Activated CD8-positive, alpha-beta memory T cell treated with anti-CD3 and anti-CD28 coated beads for 48 hours (primary cell): Measurements from ENCODE around the gene TSPAN9.

Source experiments
- DNase-seq, 3 experiments: peaks; one replicate each; pipeline ENCODE4 v3.0.0-alpha.2; 2020; ENCODE audit warnings: low read depth in 2 of 3, low spot score in 2 of 3

TSPAN9 gene

DNA sequence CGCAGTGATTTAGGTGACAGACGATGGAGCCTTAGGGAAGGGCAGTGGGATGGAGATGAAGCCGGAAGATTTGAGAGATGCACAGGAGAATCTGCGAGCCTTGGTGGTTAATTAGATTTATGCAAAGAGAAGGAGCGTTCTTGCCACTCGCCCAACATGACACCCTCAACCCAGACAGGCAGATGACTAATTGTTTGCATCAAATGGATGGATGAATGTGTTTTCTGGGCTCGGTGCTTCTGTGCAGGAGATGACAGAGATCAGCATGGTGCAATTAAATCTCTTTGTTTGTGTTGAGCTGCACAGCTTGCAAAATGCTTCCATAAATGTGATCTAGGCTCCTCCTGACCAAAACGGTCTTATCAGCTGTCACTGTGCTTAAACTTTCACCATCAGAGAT, 211.5 kb downstream of the TSPAN9 start:
- DNase-seq, result no peak

DNA sequence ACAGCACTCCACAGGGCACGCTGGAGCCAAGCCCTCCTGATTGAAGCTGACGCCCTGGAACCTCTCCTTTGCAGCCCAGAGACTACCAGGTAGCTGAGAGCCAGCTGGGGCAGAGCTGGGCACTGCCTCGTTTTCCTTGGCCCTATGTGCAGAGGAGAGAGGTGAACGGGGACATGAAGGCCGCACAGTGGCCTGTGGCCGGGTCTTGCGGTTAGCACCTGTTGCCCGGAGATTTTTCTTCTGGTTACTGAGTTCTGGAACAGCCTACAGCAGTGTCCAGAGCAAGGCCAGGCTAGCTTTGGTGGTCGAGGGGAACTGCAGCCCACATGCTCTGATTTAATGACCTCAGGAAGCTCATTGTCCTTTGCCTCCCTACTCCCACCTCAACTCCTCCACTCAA, 212.5 kb downstream of the TSPAN9 start:
- DNase-seq, result no peak

DNA sequence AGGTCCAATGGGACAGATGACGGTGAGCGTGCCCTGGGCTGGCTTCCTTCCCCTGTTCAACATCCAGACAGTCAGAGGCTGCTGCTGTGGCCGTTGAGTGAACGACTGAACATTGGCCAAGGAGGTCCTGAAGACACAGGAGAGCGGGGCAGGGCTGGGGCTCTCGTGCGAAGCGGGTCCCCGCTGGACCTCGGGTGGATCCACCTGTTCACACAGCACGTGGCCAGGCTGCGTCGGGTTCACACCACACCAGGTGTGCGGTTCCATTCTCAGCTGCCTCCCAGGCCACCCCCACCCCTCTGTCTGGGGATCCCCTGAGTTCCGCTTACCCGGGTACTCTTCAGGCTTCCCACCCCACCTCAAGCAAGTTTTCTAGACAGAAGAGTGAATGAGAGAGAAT, 214.8 kb downstream of the TSPAN9 start:
- no peak for DNase-seq

DNA sequence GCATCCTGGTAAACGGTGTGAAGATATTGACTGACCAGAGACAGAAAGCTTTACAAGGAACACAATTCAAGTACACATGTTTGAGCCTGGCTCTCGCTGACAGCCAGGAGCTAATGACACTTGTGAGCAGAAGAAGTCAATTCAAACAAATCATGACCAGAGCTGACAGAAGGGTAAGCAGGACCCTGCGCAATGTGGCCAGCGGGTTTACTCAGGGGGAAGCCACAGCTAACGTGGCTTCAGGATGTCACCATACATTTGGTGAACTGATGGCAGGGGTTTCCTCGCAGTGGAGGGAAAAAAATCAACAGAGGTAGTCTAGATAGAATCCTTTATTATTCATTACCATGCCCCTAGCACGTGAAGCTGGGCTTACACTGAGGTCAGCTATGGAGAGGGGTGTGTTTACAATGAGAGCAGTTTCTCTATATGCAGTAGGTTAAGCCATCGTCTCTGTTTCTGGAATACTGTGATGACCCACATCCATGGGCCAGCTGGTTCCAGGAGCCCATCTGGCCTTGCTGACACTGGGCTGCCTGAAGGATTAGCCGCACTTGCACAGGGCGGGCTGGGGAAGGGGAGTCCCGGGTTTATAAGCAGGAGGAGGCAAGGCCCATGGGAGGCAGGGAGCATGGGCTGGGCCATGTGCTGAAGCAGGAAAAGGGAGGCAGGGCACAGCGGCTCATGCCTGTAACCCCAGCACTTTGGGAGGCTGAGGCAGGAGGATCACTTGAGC, 215.7 kb downstream of the TSPAN9 start:
- DNase-seq, result no peak

DNA sequence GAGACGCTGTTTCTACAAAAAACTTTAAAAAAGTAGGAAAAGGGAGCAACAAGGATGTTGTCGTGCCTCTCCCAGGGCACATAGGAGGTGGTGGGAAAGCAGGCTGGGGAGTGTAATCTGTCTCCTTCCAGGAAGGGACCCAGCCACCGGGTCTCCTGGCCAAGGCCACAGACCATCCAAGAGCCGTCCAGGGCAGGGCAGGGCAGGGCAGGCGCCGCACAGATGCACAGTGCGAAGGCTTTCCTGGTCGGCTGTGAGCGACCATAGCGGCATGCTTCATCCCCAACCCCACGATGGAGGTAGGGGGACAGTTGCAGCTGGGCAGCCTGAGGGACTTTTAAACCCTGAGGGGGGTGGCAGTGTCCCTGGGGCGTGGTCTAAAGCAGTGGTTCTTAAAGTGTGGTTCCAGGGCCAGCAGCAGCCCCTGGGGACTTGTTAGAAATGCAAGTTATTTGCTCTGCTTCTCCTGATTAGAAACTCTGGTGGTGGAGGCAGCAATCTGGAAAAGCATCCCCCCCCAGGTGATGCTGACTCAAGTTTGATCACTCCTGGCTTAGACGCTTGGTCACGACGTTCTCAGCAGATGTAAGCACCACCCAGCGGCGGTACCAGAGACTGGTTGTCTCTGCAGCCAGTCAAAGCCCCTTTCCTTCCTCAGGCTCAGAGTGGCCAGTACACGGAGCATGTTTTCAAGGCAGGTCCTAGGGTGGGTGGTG, 216.4 kb downstream of the TSPAN9 start:
- no peak for DNase-seq

DNA sequence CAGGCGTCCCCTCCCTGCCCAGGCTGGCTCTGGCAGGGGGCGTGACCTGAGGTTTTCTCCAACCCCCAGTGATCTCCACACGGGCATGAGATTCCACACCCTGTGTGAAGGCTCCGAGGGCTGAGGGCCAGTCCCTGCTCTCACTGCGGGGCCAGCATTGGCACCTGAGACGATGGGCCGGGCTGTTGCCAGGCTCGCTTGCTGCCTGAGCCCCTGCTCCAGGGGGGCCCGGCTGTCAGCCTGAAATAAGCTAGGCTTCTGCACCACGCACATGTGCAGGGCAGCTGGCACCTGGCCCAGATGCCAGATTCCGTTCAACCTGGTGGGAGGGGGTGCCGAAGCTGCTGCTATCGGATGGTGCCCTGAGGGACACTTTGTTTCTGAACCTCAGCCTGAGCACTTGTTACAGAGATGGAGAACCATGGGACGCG, 217.3 kb downstream of the TSPAN9 start:
- no peak for DNase-seq

DNA sequence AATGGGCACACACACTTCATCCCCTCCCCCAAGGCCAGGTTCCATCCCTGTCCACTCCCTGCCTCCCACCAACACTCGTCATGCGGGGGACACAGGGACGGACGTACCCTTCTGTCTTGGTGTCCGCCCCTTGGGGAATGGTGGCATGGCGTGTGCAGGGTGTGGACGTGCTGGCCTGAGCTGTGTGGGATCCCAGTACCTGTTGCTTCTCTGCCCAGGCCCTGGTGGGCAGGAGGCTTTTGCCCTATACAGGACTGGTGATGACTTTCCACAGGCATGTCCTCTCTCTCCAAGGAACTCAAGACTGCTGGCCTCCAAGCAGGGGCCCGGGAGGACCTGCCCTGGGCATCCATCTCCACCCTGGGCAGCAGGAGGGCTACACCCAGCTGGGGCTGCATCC, 218.0 kb downstream of the TSPAN9 start:
- DNase-seq, result no peak

DNA sequence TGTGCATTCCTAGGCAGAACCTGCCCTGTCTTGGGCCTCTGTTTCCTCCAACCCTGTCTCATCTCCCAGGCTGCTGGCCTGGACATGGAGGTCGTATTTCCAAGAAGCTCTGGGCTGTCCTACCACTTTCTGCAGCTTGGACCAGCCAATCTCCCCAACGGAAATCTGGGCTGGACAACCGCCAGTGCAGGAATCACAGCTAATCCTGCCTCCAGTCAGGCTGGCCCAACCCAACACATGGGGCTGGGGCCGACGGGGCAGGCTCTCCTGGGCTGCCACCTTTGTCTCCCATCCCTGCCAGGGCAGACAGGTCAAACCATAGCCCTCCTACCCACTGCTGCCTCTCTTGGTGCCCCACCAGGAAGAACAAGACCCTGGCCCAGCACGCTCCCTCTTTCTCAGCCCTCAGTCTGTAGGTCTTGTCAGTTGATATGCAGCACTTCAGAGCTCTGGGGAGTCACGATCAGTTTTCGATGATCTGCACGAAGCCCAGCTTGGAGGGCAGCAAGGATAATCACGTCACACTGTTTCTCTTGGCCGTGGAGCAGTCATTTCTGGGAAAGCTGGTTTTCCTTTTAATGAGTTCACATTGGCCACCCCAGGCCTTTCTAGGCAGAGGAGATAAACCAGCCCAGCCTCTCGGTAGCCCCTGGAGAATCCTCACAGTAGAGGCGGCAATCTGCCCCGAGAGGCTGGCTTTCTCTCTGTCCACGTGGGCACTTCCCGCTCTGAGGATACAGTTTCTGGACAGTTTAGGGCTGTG, 218.6 kb downstream of the TSPAN9 start:
- DNase-seq, result no peak

DNA sequence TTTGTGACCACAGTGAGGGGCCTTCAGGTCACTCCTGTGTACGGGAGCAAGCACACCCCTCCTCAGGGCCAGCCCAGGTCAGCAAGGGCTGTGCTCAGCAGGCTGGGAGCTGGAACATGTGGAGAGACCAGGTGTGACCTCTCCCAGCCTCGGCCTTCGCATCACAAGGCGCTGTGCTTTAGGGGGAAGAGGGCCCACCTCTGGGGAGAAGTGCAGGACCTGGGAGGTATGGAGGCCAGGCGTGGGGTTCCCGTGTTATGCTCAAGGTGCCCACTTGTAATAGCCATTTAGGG, 219.2 kb downstream of the TSPAN9 start:
- DNase-seq, result no peak

DNA sequence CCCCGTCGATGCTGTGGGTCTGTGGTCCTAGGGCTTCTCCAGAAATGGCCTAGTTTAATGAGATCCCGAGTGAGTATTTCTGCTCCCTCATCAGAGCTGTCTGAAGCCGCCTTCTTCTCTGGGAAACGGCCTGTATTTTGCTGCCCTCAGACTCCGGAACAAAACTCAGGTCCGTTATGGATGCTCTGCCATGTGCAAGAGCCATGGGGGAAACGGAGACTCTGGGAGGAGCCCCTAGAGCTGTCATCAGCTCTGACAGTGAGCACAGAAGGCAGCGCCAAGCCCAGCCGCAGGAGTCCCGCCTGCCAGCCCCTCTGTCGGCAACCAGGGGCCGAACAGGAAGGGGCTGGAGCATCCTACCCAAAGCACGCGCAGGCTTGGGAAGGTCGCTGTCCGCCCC, 221.4 kb downstream of the TSPAN9 start:
- DNase-seq, result no peak

DNA sequence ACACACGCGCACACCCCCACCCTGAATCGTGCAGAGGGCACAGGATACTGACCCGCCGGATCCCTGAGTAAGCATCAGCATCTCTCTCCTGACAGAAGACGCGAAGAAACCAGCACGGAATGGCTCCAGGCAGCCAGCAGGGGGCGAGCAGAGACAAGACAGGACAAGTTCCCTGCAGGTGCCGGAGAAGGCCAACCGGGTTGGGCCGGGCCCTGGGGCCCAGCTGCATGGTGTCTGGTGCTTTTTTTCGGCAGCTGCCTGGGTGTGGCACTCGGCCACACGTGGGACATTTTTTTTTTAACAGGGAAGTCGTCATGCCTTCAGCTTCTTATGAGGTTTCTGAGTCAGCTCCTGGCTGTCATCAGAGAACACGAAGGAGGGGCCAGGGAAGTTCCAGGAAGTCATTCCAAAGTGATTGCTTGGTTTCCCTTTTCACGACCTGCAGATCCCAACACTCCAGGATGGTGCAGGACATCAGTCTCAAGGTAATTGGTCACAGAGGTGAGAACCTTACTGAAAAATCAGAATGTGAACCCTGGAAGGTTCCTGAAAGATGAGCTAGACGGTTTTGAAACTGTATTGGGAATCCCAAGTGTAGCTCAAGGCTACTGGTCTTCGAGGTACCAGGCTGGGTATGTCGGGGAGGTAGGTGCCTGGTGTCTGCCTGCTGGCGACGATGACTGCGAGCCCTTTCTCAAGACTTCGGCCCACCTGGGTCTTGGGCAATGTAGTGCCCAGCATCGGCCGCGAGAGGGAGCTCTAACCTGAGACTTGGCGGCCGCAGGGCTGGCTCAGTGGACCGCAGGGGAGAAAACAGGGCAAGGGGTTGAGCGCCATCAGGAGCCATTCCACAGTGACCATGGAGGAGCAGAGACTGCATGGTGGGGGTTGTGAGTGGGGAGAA, 223.0 kb downstream of the TSPAN9 start:
- DNase-seq, result peak; percentile 52 to 72 (median 58)

DNA sequence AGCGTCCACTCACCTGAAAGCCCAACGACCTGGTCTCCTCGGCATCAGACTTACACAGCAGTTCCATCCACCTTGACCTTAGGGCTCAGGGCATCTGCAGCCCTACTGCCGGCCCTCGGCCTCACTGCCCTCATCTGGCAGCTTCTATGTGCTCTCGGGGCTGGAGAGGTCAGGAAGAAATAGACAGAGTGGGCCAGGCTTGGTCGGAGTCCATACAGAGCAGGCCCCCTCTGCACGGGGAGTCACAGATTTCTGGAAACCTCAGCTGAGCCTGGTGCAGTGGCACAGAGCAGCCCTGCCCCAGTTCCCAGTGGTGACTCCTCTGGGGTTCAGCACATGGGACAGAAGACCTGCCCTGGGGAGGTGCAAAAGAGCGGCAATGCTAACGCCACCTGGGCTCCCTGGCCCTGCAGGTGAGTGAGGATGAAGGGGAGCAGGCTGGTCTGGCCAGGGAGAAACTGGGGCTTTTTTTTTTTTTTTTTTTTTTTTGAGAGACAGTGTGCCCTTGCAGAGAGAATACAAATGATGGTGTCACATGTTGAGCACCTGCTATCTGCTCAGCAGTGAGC, 223.7 kb downstream of the TSPAN9 start:
- no peak for DNase-seq

DNA sequence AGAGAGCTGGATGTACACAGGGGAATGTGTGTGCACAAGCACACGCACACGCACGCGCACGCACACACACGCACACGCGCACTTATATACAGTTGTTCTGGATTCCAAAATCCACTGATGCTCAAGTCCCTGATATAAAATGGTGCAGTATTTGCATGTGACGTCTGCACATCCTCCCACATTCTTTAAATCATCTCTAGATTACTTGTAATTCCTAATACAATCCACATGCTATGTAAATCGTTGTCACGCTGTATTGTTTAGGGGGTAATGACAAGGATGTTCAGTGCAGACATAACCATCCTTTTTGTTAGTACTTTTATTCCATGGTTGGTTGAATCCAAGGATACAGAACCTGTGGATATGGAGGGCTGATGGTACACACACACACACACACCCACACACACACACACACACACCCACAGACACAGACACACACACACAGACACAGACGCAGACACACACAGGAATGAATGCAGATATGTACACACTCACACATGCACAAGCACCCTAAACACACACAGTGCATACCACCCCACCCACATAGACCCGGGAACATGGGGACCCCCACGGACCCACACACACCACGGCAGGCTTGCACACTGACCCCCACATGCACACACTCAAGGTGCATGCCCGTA, 225.3 kb downstream of the TSPAN9 start:
- DNase-seq, result no peak

DNA sequence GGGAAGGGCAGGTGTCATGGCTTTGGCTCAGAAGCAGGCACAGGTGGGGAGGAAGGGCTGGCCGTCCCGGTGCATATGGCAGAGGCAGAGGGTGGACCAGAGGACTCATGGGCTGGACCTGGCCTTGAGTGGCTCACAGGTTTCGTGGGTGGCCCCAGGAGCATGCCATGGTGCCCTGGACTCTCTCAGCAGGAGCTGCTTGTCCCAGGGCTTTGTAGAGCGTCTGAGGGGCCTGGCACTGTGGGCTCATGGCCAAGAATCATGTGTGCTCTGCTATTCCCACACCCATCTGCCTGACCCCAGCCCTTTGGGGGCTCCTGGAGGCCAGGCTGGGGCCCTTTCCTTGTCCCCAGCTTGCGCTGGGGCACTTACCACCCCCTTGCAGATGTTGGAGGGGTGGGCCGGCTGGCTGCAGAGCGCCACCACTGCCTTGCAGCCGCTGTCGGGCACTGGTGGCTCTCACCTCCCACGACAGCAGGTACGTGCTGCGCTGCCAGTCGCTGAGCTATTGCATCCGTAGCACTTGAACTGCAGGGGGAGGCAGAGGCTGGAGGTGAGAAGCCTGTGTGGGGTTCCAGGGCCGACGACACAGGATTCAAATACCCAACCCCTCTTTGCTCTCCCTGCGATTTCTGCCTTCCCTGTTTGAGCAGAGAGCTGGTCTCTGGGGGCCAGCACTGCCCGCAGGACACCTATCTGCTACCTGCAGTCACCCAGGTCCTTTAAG, 226.4 kb downstream of the TSPAN9 start:
- DNase-seq, result no peak

DNA sequence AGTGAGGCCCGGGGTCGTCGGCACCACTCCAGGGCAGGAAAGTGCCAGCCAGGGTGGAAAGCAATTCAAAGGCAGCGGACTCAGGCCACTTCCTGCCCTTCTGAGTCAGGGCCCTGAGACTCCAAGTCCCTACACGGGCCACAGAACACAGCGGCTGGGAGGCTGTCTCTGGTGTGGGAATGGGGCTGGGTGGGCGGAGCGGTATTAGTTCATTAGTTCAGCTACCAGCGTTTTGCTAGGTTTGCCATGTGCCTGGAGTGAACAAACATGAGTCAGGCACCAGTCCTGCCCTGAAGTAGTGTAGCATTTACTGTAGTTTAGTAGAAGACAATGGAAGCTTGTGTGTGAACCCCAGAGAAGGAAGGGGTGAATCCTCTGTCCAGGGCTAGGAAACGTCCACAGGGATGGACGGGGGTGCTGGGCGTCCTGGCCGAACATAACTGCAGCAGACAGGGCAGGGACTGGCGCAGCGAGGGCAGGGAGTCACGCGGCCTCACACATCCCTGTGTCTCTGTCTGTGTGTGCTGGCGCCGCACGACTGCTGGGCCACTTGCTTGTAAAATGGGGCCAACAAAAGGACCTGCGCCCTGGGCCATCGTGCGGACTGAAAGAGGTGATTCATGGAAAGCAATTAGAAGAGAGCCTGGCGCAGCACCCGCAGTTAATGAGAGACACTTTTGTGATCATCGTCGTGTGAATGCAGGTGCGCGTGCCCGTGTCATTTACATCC, 227.4 kb downstream of the TSPAN9 start:
- DNase-seq, result no peak

DNA sequence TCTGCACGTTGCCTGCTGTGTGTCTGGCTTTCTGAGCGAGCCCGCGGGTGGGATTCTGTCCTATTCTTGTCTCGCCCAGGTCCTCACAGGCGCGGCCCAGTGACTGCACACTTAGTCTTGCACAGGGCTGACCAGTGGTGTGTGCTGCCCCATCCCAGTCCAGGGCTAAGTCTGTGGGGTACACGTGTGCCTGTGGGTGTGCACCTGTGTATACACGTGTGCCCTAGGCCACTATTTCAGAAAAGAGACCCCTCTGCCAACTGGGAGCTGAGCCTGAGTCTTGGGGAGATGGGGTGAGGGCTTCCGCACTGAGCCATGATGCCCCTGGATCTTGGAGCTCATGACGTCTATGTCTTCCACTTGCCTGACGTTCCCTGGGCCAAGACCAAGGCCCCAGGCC, 228.3 kb downstream of the TSPAN9 start:
- DNase-seq, result no peak

DNA sequence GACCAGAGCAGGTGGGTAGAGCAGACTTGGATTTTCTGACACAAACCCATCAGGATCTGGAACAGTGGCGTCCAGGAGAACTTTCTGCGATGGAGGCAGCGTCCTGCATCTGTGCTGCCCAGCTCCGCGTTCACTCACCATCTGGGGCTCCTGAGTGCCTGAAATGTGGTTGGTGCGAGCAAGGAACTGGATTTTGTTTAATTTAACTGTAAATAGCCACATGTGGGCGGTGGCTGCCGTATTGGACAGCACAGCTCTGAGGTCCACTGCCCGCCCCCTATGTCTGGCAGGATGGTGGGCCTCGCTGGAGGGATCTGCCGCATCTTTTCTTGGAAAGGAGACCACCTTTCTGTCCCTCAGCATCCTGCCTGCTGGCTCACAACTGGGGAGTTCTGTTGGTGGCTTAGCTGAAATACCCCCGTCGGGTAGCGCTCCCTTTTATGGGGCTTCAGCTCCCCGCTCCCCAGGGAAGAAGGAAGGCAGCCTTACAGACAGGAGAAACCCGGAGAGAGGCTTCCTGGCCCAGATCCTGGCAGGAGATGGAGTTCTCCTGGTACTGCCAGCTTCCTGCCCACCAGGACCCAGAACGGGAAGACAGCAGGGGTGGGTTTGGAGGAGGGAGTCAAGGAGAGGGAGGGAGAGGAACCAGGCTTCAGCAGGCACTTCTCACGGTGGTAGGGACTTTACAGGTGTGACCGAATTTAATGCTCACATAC, 228.9 kb downstream of the TSPAN9 start:
- no peak for DNase-seq

DNA sequence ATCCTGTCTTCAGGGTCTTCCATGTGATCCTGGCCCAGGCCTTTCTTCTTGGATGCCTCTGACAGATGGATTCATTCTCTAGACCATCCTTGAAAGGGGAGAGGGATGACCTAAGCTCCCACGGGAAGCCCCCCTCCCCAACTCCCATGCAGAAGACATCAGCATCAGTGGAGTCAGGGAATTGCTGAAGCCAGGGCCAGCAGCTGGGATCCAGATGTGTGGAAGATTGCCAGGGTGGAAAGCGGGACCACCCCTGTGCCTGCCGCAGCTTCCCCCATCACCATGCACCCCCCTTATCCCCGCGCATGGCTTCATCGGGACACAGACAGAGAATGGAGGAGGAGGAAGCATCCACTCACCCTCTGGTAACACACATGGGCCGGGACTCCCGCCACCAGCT, 230.2 kb downstream of the TSPAN9 start:
- no peak for DNase-seq
